Midbrain (tissue), 1 donor: ENCODE data around the gene BPIFB2.

Experiments used
- DNase-seq: peaks from one replicate; lab custom pipeline; 2025; lab: John Stamatoyannopoulos, UW

BPIFB2 gene

GRCh38 chr20:33006776-33007375 is 628 bp upstream of the BPIFB2 start:
- DNase-seq = no peak

- no peak for DNase-seq
Measured at GRCh38 chr20:33008336-33009213, 1.1 kb downstream of the BPIFB2 start.

- DNase-seq = no peak
Measured at GRCh38 chr20:33009214-33010132, 2.0 kb downstream of the BPIFB2 start.

- no peak for DNase-seq
Measured at GRCh38 chr20:33010133-33010504, 2.6 kb downstream of the BPIFB2 start.

- DNase-seq = no peak
Measured at GRCh38 chr20:33010674-33011449, 3.4 kb downstream of the BPIFB2 start.

- DNase-seq = no peak
Measured at GRCh38 chr20:33012327-33013189, 5.1 kb downstream of the BPIFB2 start.

- no peak for DNase-seq
Measured at GRCh38 chr20:33013701-33014326, 6.3 kb downstream of the BPIFB2 start.

- DNase-seq = no peak
Measured at GRCh38 chr20:33014336-33015113, 7.0 kb downstream of the BPIFB2 start.

GRCh38 chr20:33015114-33015484 is 7.6 kb downstream of the BPIFB2 start:
- no peak for DNase-seq

- no peak for DNase-seq
Measured at GRCh38 chr20:33015700-33016580, 8.4 kb downstream of the BPIFB2 start.

GRCh38 chr20:33016581-33017109 is 9.1 kb downstream of the BPIFB2 start:
- DNase-seq = no peak

GRCh38 chr20:33017542-33017941 is 10.0 kb downstream of the BPIFB2 start:
- DNase-seq = no peak

- DNase-seq = no peak
Measured at GRCh38 chr20:33018169-33018931, 10.8 kb downstream of the BPIFB2 start.

GRCh38 chr20:33019465-33020277 is 12.2 kb downstream of the BPIFB2 start:
- no peak for DNase-seq

- no peak for DNase-seq
Measured at GRCh38 chr20:33020278-33021161, 13.0 kb downstream of the BPIFB2 start.

GRCh38 chr20:33021879-33022278 is 14.4 kb downstream of the BPIFB2 start:
- DNase-seq = no peak
